T-helper 2 cell (primary cell): ENCODE results near the gene GPR68.
"Not testable (repeated sequence)": the region's sequence is repeated elsewhere in the genome, so short reads cannot be mapped to it uniquely, and the experiment has no call there.

Source experiments
- DNase-seq, 5 experiments: peaks; one replicate each; pipeline versions ENCODE4 v3.0.0 to v3.0.0-alpha.2; 2012 to 2022

GPR68 gene

DNA sequence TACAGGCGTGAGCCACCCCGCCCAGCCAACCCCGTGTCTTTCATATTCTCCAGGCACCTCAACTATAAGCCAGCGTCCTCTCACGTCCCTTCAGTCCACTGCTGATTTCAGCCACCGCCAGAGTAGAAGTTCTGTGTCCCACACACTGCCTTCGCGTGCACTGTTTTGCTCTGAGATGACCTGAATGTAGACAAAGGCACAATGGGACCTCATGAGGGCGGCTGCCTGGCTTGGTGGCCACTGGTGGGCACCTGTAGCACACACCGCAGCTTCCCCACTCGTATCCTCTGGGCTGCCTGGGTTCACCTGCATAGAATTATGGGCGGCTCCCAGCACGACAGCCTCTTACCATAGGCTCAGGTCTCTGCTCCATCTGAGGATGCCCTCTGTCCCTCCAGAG lies 57.2 kb downstream of the GPR68 start:
- no peak for DNase-seq

DNA sequence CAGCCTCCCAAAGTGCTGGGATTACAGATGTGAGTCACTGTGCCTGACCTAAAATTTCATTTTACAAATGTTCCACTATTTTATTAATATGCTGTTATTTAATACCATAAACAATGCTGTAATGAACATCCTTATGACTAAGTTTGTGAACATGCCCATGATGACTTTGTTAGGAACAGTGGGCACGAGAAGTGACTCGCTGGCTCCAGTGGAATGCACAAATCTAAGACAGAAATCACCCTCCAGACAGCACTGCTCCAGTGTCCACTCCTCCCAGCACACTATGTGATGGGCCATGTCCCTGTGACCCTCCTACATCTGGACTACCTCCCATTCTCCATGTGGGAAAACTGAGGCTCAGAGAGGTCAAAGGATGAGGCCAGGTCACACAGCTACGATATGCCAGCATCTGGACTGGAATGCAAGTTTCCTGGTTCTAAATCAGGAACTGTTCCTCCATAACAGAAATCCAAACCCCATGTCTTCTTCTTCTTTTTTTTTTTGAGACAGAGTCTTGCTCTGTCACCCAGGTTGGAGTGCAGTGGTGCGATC lies 57.9 kb downstream of the GPR68 start:
- no peak for DNase-seq

DNA sequence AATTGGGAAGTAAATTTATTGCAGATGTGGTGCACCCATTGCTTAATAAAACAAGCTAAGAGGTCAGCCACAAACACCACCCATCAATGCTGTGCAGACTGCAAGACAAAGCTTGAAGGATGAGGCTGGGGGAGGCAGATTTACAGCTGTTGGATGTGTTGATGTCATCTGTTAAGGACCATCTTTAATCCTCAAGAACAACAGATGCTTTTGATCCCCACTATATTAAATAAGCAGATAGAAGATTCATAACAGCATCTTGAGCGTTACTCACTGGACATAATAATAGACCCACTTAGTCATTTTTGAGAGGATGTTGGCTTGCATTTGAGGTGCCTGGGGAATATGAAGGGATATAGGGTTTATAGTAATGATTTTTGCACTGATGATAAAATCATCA lies 58.8 kb downstream of the GPR68 start:
- DNase-seq: no peak

DNA sequence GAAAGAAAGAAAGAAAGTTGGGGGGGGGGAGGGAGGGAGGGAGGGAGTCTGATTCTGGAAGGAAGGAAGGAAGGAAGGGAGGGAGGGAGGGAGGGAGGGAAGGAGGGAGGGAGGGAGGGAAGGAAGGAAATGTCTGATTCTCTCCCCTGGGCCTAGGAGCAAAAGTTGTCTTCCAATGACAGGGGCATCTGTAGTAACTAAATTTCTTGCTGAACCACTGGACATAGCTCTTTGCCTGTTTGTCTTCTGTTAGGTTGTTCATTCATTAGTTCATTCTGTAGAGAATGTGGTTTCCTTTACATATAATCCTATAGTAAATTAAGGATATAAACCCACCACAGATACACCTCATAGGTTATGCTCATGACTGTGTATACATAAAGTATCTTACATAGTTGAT lies 59.9 kb downstream of the GPR68 start:
- no peak for DNase-seq

DNA sequence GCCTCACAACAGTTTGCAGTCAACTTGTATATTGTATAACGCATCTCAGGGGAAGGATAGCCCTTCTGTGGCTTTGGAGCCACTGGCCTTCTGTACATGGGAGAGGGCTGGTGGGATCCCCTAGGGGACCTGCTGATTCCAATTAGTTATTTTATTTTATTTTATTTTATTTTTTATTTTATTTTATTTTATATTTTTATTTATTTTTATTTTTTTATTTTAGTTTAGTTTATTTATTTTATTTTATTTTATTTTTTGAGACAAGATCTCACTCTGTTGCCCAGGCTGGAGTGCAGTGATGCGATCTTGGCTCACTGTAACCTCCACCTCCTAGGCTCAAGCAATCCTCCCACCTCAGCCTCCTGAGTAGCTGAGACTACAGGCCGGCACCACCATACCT lies 61.8 kb downstream of the GPR68 start:
- DNase-seq: not testable (repeated sequence)
